Measurements from ENCODE around the gene RCCD1. TPM values are rescaled to one million over a fixed set of nuclear protein-coding genes. Genes with fewer than 3 reads are reported as not detected.
A peak's percentile ranks its signal among the peaks of the same experiment; 100 is the strongest.

The RCCD1 gene
- total RNA-seq, 1 experiment from 2014 or later, result 13.0 TPM

DNA sequence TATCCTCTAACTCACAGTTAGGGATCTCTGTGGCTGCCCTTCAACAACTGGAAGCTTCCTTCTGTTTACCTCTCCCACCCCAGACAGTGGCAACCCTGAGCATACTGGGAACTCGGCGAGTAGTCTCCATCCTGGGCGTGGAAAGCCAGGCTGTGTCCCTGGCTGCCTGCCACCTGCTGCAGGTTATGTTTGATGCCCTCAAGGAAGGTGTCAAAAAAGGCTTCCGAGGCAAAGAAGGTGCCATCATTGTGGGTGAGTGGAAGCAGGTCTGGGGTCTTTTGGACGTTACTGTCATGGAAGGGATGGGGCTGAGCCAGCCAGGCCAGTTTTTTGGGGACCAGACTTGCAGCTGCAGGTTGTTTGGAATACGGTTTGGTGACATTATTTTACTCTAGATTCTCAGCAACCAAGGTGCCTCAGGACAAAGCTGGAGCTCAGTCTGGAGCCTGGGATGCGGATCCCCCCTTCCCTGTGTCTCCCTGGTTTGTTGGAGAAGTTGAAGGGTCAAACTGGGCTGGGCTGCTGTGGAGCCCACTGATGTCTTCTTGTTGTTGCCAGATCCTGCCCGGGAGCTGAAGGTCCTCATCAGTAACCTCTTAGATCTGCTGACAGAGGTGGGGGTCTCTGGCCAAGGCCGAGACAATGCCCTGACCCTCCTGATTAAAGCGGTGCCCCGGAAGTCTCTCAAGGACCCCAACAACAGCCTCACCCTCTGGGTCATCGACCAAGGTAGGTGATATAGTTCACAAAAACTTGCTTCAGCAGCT, 12.1 kb upstream of the RCCD1 start:
- no peak for DNase-seq (ENCODE audit: low read depth)

- no peak for DNase-seq (ENCODE audit: low read depth)
These were observed 9.6 kb upstream of the RCCD1 start for GRCh38 chr15:90945091-90945490.

DNA sequence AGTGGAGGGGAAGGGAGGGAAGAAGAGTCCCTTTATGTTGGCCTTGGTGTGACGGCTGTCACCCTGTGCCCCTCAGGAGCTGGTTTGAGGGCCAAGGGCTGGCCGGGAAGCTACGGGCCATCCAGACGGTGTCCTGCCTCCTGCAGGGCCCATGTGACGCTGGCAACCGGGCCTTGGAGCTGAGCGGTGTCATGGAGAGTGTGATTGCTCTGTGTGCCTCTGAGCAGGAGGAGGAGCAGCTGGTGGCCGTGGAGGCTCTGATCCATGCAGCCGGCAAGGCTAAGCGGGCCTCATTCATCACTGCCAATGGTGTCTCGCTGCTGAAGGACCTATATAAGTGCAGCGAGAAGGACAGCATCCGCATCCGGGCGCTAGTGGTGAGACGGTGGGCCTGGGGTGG, 8.1 kb upstream of the RCCD1 start:
- DNase-seq (ENCODE audit: low read depth), result no peak

- no peak for DNase-seq (ENCODE audit: low read depth)
These were observed 7.6 kb upstream of the RCCD1 start for GRCh38 chr15:90946941-90947576.

- DNase-seq (ENCODE audit: low read depth), result no peak
These were observed 6.9 kb upstream of the RCCD1 start for GRCh38 chr15:90947577-90948357.

- DNase-seq (ENCODE audit: low read depth), result no peak
These were observed 6.2 kb upstream of the RCCD1 start for GRCh38 chr15:90948506-90948905.

DNA sequence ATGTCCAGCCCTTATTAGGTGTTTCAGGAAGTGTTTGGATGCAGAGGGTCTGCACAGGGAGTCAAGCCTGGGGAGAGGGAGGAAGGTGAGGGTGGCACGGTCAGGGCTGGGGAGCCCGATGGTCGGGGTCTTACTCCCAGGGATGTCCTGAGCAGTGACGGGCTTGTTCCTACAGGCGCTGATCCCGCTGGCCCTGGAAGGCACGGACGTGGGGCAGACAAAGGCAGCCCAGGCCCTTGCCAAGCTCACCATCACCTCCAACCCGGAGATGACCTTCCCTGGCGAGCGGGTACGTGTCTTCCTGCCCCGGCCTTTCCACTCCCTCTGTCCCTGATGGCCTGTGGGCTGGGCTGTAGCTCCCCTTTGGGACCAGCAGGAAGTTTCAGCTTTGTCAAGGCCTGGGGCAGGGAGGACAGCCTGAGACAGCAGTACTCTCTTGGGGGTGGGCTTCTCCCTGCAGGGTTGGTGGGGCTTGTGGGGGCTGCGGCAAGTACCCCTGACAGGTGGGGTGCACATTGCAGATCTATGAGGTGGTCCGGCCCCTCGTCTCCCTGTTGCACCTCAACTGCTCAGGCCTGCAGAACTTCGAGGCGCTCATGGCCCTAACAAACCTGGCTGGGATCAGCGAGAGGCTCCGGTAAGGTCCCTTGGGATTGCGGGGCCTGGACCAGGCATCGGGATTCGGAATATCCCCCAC, 4.6 kb upstream of the RCCD1 start:
- no peak for DNase-seq (ENCODE audit: low read depth)

GRCh38 chr15:90950676-90951075, 4.0 kb upstream of the RCCD1 start:
- DNase-seq (ENCODE audit: low read depth), result no peak

GRCh38 chr15:90952901-90953677, 1.6 kb upstream of the RCCD1 start:
- DNase-seq (ENCODE audit: low read depth), result no peak

GRCh38 chr15:90953947-90954711, 555 bp upstream of the RCCD1 start:
- no peak for DNase-seq (ENCODE audit: low read depth)

DNA sequence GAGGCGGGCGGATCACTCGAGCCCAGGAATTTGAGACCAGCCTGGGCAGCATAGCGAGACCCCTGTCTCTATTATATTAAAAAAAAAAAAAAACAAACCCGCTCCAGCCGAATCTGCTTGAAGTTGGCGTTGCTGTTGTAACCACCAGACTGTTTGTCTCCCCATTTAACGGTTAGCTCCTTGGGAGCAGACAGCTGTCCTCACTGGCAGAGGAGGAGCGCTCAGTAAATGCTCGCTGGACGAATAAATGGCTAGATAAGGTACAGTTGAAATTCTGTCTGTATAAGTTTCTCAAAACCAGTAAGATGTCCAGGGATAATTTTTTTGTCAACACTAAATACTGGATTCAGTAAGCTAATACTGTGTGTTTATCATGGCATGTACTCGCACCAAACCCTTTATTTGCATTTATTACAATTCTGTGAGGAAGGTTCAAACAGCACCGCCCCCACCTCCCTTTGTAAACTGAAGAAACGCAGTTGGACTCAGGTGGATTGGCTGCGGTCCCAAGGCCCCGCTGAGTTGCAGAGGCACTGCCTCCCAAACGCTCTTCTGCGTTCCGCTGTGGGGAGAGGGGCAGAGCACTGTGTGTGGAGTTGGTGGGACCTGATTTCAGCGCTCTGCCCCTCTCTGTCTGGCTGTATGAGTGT, 1.1 kb downstream of the RCCD1 start:
- no peak for DNase-seq (ENCODE audit: low read depth)

GRCh38 chr15:90956274-90957030, 1.8 kb downstream of the RCCD1 start:
- DNase-seq (ENCODE audit: low read depth), result no peak

DNA sequence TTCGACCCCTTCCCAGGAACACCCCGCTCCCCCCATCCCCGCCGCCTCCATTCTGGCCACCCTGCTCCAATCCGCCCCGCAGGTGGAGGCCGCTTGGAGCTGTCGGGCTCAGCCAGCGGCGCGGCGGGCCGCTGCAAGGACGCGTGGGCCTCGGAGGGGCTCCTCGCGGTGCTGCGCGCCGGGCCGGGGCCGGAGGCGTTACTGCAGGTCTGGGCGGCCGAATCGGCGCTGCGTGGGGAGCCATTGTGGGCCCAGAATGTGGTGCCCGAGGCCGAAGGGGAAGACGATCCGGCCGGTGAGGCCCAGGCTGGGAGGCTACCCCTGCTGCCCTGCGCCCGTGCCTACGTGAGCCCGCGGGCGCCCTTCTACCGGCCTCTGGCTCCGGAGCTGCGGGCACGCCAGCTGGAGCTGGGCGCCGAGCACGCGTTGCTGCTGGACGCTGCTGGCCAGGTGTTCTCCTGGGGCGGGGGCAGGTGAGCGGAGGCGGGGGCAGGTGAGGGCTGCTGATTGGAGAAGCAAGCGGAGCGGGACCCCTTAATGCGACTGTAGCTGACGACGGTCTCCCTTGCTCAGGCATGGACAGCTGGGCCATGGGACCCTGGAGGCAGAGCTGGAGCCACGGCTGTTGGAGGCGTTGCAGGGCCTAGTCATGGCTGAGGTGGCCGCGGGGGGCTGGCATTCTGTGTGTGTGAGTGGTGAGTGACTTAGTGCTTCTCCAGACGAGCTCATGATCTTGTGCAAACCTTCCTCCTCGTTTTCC, 2.5 kb downstream of the RCCD1 start:
- no peak for DNase-seq (ENCODE audit: low read depth)

DNA sequence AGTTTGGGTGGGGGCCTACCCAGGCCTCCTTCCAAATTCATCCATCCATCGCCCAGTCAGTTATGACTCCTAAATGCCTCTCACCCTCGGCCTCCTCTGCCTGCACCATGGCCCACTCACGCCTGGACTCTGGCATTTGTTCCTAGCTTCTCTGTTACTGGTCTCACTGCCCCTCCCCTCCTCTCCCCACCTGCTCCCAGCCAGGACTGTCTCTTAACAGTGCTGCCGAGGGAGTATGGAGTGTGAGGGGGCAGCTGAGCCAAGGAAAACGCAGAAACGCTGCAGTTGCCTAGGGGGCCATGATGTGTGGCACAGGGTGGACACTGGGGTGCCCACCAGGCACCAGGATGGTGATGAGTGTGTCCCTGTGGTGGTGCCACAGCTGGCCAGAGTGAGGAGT, 3.1 kb downstream of the RCCD1 start:
- no peak for DNase-seq (ENCODE audit: low read depth)

- DNase-seq (ENCODE audit: low read depth), result no peak
These were observed 4.4 kb downstream of the RCCD1 start for GRCh38 chr15:90959028-90959595.

GRCh38 chr15:90959894-90960293, 5.2 kb downstream of the RCCD1 start:
- DNase-seq (ENCODE audit: low read depth), result peak; percentile 33

DNA sequence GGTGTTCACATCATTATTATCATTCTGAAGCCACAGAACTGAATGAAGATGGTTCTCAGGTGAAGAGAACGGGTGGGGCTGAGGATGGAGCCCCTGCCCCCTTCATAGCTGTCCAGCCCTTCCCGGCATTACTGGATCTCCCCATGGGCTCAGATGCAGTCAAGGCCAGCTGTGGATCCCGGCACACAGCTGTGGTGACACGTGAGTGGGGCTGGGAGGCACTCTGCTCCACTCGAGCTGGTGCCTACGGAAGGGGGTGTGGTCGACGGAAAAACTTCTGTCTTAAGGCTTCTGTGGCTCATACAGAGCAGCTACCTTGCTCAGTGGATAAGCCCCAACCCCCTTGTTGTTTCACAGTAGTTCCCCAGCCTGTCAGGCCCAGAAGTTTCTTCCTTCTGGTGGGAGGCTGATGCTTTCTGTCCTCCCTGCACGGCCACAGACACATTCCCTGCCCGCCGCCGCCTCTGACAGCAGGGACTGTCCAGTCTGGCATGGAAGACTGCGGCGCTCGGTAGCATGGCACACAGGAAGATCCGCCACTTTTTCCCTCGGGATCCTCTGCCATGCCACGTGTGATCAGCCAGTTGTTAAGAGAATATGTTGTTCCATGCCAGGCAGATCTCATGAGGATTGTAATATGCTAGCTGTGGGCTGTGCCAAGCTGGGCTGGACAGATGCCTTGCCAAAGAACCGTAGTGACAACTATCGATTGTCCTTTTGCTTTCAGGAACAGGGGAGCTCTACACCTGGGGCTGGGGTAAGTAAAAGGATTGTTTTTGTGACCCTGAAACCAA, 5.8 kb downstream of the RCCD1 start:
- no peak for DNase-seq (ENCODE audit: low read depth)

Measured in M059J (cell line).